ENCODE results near the gene AFTPH. TPM values are rescaled to one million over a fixed set of nuclear protein-coding genes. Genes with fewer than 3 reads are reported as not detected.

AFTPH gene
- total and polyA plus RNA-seq, 9 of the 15 experiments (the other 6 are each of a cell fraction or from before 2014, with no cell fraction given): 8.0 to 26.2 (median 13.8) TPM

- no peak for TF ChIP-seq ZNF639 (CRISPR knock-in tag; conservative IDR thresholded peaks at IDR 0.05 in 1 of 2, IDR thresholded peaks at IDR 0.05 in 1 of 2)
- TF ChIP-seq IRF9 (tag; IDR thresholded peaks at IDR 0.05): no peak
- TF ChIP-seq ZNF121 (CRISPR knock-in tag; conservative IDR thresholded peaks at IDR 0.05): no peak
- no peak for TF ChIP-seq KDM1A (IDR thresholded peaks at IDR 0.05)
- TF ChIP-seq ZNF274 (IDR thresholded peaks at IDR 0.05; ENCODE audit: borderline replicate concordance, low read depth, low read length): no peak
- no peak for TF ChIP-seq REST (IDR thresholded peaks at IDR 0.05; ENCODE audit: borderline replicate concordance)
- TF ChIP-seq REST (CRISPR knock-in tag; IDR thresholded peaks at IDR 0.05; ENCODE audit: low read depth): no peak
- TF ChIP-seq ZFX (CRISPR knock-in tag; IDR thresholded peaks at IDR 0.05): no peak
- no peak for TF ChIP-seq ZSCAN29 (IDR thresholded peaks at IDR 0.05)
Observed at GRCh38 chr2:64517511-64517884, 6.6 kb upstream of the AFTPH start (continued).

Measured in K562 (cell line).